Measurements from ENCODE around the gene ZNF682. TPM values are rescaled to one million over a fixed set of nuclear protein-coding genes. Genes with fewer than 3 reads are reported as not detected.
"Not testable (repeated sequence)": the region's sequence is repeated elsewhere in the genome, so short reads cannot be mapped to it uniquely, and the experiment has no call there.

The ZNF682 gene
- 10 to 100 TPM in 1 of 10 donors, 1 to 10 TPM in 9; 3.9 to 11.6 (median 6.1) TPM for polyA plus RNA-seq (ENCODE audit: insufficient read length in 10 of 10)
- long read RNA-seq, donor 1, partial matches to known transcripts: 0 of 1 reads
- long read RNA-seq, donor 1, other reads (novel, unspliced or antisense): 0 of 1 reads
- long read RNA-seq, donor 2, partial matches to known transcripts: 0 of 3 reads
- long read RNA-seq, donor 2, other reads (novel, unspliced or antisense): 0 of 3 reads
- long read RNA-seq, donor 3: 0 reads
- long read RNA-seq, donor 4, partial matches to known transcripts: 0 of 2 reads
- long read RNA-seq, donor 4, other reads (novel, unspliced or antisense): 0 of 2 reads
- long read RNA-seq, donor 5, partial matches to known transcripts: 0 of 2 reads
- long read RNA-seq, donor 5, other reads (novel, unspliced or antisense): 0 of 2 reads
- long read RNA-seq, donor 6, partial matches to known transcripts: 0 of 2 reads
- long read RNA-seq, donor 6, other reads (novel, unspliced or antisense): 0 of 2 reads
- long read RNA-seq, donor 7, partial matches to known transcripts: 0 of 4 reads
- long read RNA-seq, donor 7, other reads (novel, unspliced or antisense): 0 of 4 reads
- long read RNA-seq, donor 8, partial matches to known transcripts: 0 of 1 reads
- long read RNA-seq, donor 8, other reads (novel, unspliced or antisense): 0 of 1 reads
- long read RNA-seq, donor 9: 0 reads

- DNase-seq: peak; percentile 96 to 97 (median 97)
Observed at GRCh38 chr19:20039203-20039723, at the start of gene ZNF682. Gene ZNF682 (minus strand): TSS chr19:20039505. CDS start chr19:20039345, 160 bp downstream.

DNA sequence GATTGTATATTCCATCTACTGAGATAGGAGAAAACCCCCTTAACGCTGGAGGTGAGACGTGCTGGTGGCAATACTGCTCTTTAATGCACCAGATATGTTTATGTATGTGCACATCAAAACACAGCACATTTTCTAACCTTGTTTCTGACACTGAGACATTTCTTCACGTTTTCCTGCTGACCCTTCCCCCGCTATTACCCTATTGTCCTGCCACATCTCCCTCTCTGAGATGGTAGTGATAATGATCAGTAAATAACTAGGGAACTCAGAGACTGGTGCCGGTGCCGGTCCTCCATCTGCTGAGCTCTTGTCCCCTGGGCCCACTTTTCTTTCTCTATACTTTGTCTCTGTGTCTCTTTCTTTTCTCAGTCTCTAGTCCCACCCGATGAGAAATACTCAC lies 43.6 kb upstream of the ZNF682 start:
- DNase-seq: not testable (repeated sequence)

DNA sequence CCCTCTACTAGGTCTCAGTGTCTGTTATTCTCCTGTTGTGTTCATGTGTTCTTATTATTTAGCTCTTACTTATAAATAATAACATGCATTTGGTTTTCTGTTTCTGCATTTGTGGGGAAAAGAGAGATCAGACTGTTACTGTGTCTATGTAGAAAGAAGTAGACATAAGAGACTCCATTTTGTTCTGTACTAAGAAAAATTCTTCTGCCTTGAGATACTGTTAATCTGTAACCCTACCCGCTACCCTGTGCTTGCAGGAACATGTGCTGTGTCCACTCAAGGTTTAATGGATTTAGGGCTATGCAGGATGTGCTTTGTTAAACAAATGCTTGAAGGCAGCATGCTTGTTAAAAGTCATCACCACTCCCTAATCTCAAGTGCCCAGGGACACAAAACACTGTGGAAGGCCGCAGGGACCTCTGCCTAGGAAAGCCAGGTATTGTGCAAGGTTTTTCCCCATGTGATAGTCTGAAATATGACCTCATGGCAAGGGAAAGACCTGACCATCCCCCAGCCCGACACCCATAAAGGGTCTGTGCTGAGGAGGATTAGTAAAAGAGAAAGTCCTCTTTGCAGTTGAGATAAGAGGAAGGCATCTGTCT lies 43.0 kb upstream of the ZNF682 start:
- DNase-seq: not testable (repeated sequence)

DNA sequence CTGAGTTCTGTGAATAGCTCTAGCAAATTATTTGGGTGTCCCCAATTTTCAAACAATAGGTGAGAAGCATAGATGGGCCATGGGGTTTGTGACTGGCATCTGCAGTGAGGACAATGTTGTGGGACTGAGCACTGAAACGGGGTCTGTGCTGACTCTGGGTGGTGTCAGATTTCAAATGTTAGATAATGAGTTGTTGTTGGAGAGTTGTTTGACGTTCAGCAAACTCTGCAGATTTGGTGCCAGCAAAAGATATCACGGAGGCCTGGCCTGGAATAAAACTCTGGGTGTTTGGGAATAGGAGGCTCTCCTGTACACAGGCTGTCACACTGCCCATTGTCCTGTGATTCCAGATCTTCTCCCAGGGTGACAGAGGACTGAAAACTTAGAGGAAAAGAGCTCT lies 41.4 kb upstream of the ZNF682 start:
- no peak for DNase-seq

GRCh38 chr19:20079476-20079875 lies 40.2 kb upstream of the ZNF682 start:
- no peak for DNase-seq

DNA sequence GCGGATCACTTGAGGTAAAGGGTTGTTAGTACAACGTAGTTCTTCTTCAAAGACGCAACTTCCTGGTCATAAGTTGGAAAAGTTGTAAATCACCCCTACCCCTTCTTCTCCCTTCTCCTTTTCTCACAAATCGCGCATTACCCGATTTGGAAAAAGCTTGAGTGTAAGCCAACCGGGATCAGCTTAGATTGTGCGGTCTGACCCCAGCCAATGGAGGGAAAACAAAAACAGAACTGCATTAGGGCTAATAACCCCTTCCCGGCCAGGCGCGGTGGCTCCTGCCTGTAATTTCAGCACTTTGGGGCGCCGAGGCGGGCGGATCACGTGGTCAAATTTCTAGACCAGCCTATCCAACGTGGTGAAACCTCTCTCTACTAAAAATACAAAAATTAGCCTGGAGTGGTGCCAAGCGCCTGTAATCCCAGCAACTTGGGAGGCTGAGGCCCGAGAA lies 39.3 kb upstream of the ZNF682 start:
- peak; percentile 21 to 61 (median 22) for DNase-seq

- peak; percentile 98 for DNase-seq
Observed at GRCh38 chr19:20077791-20078463, 38.6 kb upstream of the ZNF682 start, which contains the start of gene ZNF90. Gene ZNF90 (plus strand): TSS chr19:20078000. CDS start chr19:20078133, 133 bp downstream.

GRCh38 chr19:20072936-20073335 lies 33.6 kb upstream of the ZNF682 start:
- no peak for DNase-seq

DNA sequence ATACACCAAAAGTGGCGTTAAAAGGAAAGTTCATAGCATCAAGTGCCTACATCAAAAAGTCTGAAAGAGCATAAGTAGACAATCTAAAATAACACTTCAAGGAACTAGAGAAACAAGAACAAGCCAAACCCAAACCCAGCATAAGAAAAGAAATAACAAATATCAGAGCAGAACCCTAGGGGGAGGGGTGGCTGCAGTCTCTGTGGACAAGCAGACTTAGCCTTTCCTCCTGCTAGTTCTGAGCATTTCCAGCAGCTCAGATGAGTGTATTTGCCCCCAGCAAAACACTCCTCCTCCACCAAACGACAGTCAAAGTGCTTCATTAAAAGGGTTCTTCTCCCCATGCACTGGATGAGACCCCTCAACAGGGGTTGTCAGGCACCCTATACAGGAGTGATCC lies 31.4 kb upstream of the ZNF682 start:
- no peak for DNase-seq

- not testable (repeated sequence) for DNase-seq
Observed at GRCh38 chr19:20068559-20068958, 29.3 kb upstream of the ZNF682 start.

DNA sequence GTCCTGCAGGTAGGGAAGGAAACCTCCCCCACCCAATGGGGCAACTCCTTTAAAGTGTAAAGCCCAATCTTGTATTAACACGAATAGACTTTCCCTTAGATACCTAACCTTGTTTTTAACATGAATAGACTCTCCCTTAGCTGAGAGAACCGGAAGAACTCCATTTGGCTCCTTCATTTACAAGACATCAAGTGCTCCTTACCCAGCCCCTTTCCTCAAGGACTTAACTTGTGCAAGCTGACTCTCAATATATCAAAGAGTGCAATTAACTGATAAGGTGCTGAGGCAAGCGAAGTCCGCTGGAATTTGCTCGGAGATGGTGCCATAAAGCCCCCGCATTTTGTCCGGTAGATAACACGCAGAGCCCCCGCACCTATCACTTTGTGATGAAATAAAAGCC lies 28.6 kb upstream of the ZNF682 start:
- no peak for DNase-seq

DNA sequence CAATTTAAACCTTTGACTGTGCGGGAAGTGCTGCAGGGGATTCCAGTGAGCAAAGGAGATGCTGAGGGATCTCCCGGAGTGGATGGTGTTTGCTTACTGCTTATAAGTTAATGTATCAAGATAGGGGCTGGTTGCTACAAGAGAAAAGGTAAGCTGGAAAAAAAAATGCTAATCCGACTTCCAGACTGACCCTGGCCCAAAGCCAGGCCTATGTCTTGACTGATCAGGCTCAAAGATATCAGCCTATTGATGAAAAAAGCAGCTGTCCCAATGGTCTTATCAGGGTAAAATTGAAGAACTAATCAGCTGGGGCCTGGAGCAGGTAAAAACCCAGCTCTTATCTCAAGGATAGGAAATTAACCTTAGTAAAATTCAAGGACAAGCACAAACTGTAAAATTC lies 27.6 kb upstream of the ZNF682 start:
- DNase-seq: no peak

- DNase-seq: no peak
Observed at GRCh38 chr19:20060282-20060681, 21.0 kb upstream of the ZNF682 start.

GRCh38 chr19:20058738-20059137 lies 19.4 kb upstream of the ZNF682 start:
- not testable (repeated sequence) for DNase-seq

- peak; percentile 95 to 98 (median 97) for DNase-seq
Observed at GRCh38 chr19:20051841-20052768, 12.8 kb upstream of the ZNF682 start.

GRCh38 chr19:20045742-20046141 lies 6.4 kb upstream of the ZNF682 start:
- not testable (repeated sequence) for DNase-seq

GRCh38 chr19:20044663-20045062 lies 5.4 kb upstream of the ZNF682 start:
- DNase-seq: peak in 1 of 3 donors; percentile 13

DNA sequence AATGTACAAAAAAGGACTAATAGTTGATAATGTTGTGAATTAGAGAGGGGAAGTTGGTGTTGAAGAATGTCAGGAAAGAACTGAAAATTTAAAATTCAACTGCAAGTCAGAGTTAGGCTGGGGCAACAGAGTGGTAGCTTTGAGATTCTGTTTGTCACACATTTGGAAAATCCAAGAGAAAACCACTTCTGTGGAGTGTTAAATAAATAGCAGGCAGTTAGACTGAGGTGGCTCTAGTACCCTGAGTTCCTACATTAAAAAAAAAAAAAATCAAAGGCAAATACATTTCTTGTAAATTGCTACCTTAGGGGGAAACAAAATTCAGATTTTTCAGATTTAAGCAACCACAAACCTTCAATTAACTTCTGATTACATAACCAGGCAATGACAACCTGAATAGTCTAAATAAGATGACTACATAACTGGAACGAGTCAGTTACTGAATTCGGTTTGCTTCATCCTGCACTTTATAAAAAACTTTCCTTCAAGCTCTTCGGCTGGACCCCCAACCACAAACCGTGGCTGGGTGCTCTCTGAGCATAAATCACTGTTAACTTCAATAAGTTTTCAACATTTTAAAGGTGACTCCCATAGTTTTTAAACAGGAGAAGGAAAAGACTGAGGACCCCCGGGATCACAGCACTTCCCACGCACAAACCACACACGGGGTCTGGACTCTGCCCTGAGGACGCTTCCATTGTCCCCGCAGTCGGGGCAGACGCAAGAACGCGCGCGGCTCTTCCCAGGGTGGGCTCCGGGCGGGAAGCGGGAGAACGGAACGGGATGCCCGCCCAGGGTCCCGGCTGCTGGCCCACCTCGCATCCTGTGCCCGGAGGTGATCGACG lies 725 bp downstream of the ZNF682 start:
- no peak for DNase-seq

DNA sequence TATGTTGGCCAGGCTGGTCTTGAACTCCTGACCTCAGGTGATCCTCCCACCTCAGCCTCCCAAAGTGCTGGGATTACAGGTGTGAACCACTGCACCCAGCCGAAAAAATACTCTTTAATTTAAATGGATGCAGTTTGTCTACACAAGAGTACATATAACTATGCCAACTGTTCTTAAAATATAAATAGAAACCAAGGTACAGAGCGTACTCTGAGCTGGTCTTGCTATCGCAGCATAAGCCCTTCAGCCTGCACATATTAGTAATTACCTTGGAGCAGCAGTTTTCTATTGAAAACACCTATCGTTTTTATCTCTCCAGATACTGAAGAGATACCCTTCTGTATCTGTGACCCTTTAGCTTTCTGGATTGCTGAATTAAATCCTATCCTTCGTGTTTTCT lies 3.4 kb downstream of the ZNF682 start:
- DNase-seq: no peak

Data from muscle of back (tissue), 13 donors.